DMS79 (cell line): ENCODE measurements around the gene S100A13.
"Not testable (repeated sequence)": the region's sequence is repeated elsewhere in the genome, so short reads cannot be mapped to it uniquely, and the experiment has no call there.

Experiments used
- DNase-seq: peaks from one replicate; lab custom pipeline; 2025; lab: John Stamatoyannopoulos, UW

Gene S100A13

DNA sequence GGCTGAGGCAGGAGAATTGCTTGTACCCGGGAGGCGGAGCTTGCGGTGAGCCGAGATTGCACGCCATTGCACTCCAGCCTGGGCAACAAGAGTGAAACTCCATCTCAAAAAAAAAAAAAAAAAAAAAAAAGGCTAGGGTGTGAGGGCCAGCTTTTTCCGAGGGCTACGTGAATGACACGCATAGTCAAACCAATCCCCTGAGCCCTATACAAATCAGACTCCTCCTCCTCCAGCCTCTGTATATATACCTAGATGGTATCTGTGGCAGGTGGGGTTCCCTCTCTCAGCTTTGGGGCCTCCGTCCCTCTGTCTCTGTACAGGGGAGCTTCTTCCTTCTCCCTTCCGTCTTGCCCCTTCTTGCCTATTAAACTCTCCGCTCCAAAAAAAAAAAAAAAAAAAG lies 21.1 kb downstream of the S100A13 start:
- DNase-seq = no peak

DNA sequence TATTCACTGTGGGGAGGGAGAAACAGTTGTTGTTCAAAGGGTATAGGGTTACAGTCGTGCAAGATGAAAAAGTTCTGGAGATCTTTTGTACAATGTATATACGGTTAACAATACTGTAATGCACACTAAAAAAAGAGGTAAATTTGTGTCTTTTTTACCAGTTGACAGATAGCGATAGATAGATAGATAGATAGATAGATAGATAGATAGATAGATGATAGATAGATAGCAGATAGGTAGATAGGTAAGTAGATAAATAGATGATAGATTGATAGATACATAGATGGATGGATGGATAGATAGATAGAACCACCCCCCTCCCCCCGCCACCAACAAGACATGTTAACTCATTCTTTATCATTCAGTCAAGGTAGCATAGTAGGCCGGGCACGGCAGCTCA lies 24.6 kb downstream of the S100A13 start:
- DNase-seq = no peak

DNA sequence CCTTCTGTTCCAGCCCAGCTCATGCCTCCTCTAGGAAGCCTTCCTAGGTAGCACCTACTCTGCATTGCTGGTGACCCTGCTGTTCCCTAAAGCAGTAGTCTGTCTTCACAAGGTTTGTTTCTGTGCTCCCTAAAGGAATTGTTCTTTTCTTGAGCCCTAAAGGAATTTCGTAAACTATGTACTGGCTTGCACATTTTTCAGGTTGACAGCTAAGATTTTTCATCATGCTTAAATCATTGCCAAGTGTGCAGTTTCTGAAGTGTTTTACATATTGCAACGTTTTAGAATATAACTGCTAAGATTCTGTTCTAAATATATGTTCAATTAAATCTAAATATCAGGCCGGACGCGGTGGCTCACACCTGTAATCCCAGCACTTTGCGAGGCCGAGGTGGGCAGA lies 27.5 kb downstream of the S100A13 start:
- DNase-seq = no peak

DNA sequence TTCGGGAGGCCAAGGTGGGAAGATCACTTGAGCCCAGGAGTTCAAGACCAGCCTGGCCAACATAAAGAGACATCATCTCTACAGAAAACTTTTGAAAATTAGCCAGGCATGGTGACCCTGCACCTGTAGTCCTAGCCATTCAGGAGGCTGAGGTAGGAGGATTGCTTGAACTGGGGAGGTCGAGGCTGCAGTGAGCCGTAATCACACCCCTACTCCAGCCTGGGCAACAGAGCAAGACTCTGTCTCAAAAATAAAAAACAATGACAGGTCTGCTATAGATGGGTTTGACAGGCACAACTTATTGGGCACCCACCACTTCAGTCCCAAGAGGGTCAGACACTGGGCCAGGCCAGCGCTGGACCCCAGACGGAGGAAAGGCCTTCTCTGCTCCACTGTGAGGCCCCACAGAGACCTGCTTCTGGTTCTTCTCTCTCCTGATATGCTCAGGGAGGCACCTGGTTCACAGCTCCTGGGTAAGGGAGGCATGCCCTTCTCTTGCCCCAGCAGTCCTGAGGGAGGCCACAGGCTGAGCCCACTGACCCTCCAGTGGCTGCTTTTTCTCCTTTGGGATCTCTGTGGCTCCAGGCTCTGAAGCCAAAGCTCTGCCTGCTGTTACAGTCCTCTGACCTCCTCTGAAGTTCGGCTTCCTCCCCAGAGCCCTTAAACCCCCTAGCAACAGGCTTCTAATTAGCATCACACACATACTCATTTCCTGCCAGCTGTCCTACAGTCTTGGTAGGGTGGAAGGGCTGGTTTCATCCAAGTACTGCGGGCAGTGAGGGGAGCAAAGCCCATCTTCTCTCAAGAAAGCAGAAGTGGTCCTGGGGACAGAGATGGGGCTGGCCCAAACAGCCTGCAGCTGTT lies 28.8 kb downstream of the S100A13 start:
- no peak for DNase-seq

DNA sequence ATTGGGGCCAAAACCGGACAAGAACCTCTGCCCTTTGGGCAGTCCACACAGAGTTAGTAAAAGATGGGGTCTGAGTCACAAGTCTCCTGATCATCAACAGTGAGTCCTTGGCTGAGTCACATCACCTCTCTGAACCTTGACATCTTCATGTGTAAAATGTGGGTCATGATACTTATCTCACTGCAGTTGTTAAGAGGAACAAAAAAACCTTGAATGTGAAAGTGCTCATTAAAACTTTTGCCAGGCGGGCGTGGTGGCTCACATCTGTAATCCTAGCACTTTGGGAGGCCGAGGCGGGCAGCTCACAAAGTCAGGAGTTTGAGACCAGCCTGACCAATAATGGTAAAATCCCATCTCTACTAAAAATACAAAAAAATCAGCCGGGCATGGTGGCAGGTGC lies 30.1 kb downstream of the S100A13 start:
- no peak for DNase-seq

DNA sequence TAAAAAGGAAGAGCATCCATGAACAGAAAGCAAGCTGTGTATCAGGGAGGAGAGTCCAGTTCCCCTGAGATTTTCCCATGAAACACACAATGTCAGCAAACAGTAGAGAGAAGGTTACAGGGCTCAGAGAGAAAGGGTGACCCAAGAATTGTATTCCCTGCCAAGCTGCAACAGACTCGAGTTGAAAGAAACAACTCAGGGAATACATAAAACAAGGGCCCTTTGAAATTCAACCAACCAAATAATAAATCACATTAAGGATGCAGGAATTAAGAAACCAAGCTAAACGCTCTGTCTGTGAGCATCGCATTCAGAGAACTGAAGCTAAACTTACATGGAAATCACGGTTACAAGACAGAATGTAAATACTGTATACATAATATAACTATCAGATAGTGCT lies 34.6 kb downstream of the S100A13 start:
- DNase-seq = peak; percentile 45

DNA sequence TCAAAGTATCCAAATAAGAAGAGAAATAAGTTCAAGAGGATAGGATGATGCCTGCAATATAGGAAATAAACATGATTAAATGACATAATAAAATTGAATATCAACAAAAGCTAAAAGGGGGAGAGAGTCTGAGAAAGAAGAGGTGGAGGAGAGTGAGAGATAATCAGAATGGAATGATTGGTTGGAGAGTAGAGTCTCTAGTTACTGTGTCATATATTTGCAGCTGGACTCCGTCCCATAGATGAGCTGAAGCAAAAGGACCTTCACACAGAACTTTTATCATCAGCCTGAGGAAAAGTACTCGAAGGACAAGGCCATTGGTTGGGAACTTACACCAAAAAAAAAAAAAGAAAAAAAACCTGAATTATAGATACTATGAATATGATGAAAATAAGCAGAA lies 38.8 kb downstream of the S100A13 start:
- DNase-seq = no peak

DNA sequence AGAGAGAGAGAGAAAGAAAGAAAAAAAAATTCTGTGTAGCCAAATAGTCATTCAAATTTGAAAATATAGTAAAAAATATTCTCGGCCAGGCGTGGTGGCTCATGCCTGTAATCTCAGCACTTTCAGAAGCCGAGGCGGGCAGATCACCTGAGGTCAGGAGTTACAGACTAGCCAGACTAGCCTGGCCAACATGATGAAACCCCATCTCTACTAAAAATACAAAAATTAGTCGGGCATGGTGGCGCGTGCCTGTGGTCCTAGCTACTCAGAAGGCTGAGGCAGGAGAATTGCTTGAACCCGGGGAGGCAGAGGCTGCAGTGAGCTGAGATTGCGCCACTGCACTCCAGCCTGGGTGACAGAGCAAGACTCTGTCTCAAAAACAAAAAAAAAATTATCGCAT lies 39.3 kb downstream of the S100A13 start:
- DNase-seq = not testable (repeated sequence)

DNA sequence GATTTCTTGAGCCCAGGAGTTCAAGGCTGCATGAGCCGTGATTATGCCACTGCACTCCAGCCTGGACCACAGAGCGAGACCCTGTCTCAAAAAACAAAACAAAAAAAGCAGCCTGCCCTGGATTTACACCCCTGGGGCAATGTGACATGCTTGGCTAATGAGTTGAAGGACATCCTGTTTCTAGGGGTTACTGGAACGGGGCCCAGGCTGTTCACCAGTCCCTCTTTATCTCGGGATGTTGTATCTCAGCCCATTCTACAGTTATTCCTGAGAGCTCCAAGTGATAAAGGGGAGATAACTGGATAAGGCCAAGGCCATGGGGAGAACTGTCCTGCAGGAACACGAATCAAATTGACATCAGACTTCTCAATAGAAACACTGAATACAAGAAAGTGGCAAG lies 40.0 kb downstream of the S100A13 start:
- no peak for DNase-seq

DNA sequence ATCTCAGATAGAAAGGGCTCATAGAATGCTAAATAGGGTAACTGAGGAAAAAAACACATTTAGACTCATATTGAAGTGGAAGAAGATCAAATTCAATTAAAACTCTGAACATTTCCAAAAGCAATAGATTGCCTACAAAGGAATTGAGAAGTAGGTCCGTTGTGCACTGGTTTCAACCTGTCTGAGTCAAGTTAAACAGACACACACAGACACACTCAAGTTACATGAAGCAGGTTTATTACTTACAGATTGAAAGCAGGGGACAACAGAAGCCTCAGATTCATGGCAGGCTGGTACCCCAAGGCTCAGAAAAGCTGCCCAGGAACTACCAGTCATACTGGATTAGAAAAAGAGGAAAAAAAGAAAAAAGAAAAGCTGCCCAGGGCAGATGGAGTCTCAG lies 41.0 kb downstream of the S100A13 start:
- no peak for DNase-seq

DNA sequence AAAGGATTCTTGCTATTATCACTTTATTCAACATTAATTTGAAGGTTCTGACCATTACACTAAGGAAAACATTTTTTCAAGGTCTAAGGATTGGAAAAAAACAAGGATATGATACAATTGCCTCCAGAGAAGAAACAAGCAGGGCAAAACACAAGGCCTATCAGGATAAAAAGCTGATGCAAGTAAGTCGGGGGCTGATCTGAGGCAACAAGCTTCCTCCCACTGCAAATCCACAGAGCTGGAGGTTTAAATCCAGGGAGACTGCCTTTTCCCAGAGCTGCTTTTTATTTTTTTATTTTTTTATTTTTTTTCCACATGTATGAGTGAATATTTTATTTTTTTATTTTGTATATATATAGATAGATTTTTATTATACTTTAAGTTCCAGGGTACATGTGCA lies 42.3 kb downstream of the S100A13 start:
- no peak for DNase-seq

DNA sequence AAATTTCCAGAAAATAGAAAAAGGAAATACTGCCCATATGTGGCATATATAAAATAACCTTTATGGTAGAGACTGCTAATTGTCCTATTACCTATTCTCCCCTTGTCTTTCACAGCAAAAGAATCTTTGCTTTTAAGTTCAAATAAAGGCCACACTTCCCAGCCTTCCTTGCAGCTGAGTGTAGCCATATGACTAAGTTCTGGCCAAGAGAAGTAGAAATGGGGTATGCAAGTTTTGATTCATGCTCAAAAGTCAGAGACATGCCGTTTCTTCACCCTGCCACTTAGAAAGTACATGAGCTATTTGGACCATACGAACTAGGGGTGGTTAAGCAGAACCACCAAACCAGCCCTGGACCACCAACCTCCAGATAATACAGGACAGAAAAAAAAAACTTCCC lies 43.3 kb downstream of the S100A13 start:
- no peak for DNase-seq

DNA sequence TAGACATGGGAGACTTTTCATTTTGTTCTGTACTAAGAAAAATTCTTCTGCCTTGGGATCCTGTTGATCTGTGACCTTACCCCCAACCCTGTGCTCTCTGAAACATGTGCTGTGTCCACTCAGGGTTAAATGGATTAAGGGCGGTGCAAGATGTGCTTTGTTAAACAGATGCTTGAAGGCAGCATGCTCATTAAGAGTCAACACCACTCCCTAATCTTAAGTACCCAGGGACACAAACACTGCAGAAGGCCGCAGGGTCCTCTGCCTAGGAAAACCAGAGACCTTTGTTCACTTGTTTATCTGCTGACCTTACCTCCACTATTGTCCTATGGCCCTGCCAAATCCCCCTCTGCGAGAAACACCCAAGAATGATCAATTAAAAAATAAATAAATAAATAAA lies 43.8 kb downstream of the S100A13 start:
- not testable (repeated sequence) for DNase-seq

DNA sequence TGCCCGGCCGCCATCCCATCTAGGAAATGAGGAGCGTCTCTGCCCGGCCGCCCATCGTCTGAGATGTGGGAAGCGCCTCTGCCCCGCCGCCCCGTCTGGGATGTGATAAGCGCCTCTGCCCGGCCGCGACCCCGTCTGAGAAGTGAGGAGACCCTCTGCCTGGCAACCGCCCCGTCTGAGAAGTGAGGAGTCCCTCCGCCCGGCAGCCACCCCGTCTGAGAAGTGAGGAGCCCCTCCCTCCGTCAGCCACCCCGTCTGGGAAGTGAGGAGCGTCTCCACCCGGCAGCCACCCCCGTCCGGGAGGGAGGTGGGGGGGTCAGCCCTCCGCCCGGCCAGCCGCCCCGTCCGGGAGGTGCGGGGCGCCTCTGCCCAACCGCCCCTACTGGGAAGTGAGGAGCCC lies 44.5 kb downstream of the S100A13 start:
- DNase-seq = not testable (repeated sequence)

DNA sequence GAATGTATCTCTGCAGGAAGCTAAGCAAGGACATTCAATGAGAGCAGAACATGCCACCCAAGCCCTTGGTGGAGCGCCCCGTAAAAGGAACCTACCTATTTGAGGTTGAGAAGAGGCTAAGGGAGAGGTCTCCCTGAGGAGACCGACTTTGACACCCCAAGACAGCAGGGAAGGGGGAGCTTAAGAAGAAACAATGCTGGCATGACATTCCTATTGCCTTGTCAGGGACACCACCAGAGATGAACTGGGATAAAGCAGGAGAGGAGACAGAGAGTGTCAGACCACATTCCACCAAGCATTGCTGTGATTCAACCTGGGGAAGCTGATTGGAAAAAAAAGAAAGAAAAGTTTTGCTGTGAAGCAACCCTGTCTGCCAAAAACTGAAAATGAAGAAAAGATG lies 48.4 kb downstream of the S100A13 start:
- DNase-seq = no peak

DNA sequence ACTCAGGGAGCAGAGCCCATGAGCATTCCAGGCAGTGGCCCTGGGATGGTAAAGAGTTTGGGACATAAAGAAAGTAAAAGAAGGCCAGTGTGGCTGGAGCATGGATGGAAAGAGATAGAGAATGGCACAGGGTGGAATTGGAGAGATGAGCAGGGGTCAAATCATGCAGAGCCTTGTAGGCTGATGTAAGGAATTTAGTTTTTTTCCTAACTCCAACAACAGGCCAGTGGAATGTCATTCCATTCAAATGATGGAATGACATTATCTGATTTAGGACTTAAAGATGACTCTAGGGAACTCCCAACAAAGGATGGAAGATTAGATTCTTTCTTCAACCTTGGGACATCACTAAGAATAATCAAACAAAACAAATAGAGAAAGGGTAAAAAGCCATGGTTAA lies 48.8 kb downstream of the S100A13 start:
- no peak for DNase-seq

DNA sequence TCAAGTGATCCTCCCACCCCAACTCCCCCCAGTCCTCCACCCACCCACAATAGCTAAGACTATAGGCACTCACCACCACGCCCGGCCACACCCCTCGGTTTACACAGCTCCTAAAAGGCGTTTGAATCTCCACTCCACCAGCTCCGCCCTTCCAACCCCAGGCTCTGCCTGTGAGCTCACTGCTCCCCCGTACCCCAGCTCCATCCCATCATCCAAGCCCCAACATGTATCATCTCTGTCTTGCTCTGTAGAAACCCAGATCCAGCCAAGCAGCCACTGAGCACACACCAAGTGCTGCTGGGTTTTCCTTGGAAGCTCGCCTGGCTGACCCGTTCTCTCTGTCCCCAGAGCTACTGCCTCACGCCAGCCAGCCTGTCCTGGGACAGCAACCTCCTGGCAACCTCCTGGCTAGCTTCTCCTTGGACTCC lies 49.7 kb downstream of the S100A13 start:
- no peak for DNase-seq

DNA sequence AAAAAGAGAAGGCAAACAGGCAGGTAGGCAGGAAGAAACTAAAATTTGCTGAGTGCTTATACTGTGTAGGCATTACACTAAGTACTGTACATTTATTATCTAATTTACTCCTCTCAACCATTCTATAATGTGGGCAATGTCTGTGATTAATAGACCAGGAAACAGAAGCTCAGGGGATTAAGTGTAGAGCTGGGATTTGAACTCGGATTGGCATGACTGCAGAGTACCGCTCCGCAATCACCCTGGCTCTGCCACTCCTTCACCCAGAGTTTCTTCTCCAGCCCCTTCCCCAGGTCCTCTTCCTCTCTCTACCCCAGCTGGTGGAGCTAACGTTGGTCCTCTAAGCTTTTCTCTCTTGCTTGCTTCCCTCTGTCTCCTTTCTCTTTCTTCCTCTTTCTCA lies 50.2 kb downstream of the S100A13 start:
- DNase-seq = no peak

DNA sequence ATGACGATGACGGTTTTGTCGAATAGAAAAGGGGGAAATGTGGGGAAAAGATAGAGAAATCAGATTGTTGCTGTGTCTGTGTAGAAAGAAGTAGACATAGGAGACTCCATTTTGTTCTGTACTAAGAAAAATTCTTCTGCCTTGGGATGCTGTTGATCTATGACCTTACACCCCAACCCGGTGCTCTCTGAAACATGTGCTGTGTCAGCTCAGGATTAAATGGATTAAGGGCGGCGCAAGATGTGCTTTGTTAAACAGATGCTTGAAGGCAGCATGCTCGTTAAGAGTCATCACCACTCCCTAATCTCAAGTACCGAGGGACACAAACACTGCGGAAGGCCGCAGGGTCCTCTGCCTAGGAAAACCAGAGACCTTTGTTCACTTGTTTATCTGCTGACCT lies 51.8 kb downstream of the S100A13 start:
- not testable (repeated sequence) for DNase-seq

DNA sequence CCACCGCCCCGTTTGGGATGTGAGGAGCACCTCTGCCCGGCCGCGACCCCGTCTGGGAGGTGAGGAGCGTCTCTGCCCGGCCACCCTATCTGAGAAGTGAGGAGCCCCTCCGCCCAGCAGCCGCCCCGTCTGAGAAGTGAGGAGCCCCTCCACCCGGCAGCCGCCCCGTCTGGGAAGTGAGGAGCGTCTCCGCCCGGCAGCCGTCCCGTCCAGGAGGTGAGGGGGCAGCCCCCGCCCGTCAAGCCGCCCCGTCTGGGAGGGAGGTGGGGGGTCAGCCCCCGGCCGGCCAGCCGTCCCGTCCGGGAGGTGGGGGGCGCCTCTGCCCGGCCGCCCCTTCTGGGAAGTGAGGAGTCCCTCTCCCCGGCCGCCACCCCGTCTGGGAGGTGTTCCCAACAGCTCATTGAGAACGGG lies 52.2 kb downstream of the S100A13 start:
- DNase-seq = not testable (repeated sequence)

DNA sequence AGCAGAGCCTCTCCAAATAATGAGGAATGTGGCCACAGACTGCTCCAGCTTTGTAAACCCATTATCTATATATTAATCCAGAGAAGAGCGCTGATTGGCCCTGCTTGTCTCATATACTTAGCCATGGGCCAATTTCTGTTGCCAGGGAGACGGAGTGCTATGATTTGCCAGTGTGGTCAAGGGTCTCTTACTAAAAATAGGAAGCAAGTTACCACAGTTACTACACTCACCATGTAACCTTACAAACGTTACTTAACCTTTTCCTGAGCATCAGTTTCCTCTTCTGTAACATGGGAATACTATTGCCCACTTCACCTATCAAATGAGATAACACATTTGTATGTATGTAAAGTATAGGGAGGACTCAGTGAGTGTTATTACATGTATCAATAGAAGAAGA lies 54.0 kb downstream of the S100A13 start:
- no peak for DNase-seq

DNA sequence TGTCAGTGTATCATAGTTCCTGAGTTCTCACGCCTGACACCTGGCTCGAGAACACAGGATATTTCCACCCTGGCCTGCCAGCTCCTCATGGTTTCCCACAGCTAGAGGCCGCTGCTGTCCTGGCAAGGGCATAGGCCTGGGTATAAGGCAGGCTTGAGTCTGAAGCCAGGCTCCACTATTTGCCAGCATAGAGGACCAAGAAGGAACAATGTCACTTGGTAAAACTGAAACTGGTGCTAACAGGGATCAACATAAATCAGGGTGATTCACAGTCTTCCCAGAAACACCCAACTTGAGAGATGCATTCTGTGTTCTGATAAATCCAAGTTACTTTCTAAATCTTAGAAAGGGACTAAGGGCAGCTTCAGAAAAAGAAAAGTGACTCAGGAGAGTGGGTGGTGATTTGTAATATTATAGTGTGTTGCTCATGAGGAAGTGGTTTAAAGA lies 54.7 kb downstream of the S100A13 start:
- DNase-seq = no peak

DNA sequence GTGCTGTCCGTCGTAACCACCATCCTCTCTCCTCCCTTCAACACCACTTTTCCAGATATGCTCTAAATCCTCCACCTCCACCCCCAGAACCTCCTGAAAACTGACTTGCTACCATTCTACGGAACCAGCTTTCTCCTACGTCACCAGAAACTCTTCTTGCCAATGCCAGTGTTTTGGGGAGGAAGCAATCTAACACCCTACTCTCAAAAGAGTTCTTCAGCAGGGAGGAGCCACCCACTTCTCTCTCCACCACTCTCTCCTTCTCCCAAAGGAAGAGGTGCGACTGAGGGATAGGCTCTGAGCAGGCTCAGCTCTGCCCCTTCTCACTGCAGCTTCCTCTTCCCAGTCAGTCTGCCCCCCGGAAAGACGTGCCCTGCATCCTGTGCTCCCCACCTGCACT lies 55.6 kb downstream of the S100A13 start:
- no peak for DNase-seq

DNA sequence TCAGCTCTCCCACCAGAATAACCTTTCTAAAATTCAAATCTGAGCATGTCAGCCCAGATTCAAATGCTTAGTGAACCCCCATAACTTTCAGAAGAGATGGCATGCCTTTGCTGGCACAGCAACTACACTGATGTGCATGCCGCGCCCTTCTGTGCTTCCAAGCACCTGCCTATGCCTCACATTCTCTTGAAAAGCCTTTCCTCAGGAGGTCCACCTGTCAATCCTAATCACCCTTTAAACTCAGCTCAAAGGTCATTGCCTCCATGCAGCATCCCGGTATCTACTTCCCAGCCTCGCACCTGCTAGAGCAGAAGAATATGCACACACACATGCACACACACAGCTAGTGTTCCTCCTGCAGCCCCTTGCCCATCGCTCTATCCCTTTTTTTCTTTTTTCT lies 56.4 kb downstream of the S100A13 start:
- DNase-seq = no peak
